ENCODE results near the gene MLPH.

DNA sequence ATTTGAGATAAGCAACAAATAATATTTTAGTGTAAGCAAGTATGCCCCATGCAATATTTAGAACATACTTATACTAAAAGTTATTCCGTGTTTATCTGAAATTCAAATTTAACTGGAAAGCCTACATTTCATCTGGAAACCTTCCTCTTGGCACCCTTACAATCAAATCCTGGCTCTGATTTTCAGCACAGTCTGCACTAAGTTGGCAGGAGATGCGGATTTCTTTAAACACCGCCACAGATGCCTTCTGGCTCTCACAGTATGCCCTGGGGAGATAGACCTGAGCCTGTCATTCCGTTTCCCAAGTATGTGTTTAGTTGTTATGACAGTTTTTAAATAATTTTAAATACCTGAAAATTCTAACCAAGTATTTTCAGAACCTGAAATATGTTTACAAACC lies 7.3 kb upstream of the MLPH start:
- TF ChIP-seq, protein P1, sequence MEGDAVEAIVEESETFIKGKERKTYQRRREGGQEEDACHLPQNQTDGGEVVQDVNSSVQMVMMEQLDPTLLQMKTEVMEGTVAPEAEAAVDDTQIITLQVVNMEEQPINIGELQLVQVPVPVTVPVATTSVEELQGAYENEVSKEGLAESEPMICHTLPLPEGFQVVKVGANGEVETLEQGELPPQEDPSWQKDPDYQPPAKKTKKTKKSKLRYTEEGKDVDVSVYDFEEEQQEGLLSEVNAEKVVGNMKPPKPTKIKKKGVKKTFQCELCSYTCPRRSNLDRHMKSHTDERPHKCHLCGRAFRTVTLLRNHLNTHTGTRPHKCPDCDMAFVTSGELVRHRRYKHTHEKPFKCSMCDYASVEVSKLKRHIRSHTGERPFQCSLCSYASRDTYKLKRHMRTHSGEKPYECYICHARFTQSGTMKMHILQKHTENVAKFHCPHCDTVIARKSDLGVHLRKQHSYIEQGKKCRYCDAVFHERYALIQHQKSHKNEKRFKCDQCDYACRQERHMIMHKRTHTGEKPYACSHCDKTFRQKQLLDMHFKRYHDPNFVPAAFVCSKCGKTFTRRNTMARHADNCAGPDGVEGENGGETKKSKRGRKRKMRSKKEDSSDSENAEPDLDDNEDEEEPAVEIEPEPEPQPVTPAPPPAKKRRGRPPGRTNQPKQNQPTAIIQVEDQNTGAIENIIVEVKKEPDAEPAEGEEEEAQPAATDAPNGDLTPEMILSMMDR (IDR thresholded peaks at IDR 0.05): no peak
- no peak for TF ChIP-seq RAD21 (IDR thresholded peaks at IDR 0.05; ENCODE audit: low read length)
- TF ChIP-seq, protein P2, sequence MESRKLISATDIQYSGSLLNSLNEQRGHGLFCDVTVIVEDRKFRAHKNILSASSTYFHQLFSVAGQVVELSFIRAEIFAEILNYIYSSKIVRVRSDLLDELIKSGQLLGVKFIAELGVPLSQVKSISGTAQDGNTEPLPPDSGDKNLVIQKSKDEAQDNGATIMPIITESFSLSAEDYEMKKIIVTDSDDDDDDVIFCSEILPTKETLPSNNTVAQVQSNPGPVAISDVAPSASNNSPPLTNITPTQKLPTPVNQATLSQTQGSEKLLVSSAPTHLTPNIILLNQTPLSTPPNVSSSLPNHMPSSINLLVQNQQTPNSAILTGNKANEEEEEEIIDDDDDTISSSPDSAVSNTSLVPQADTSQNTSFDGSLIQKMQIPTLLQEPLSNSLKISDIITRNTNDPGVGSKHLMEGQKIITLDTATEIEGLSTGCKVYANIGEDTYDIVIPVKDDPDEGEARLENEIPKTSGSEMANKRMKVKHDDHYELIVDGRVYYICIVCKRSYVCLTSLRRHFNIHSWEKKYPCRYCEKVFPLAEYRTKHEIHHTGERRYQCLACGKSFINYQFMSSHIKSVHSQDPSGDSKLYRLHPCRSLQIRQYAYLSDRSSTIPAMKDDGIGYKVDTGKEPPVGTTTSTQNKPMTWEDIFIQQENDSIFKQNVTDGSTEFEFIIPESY (IDR thresholded peaks at IDR 0.05; ENCODE audit: borderline replicate concordance, low read depth): no peak
- TF ChIP-seq GABPA (IDR thresholded peaks at IDR 0.05; ENCODE audit: low read depth): no peak
- no peak for TF ChIP-seq POLR2AphosphoS5 (IDR thresholded peaks at IDR 0.05; ENCODE audit: low read depth, low read length)
- TF ChIP-seq TEAD4 (IDR thresholded peaks at IDR 0.05; ENCODE audit: borderline replicate concordance, insufficient read depth): no peak
- no peak for TF ChIP-seq RCOR1 (IDR thresholded peaks at IDR 0.05; ENCODE audit: low read length)
- no peak for TF ChIP-seq FOSL2 (IDR thresholded peaks at IDR 0.05; ENCODE audit: borderline replicate concordance, low read depth)
- TF ChIP-seq RFX5 (IDR thresholded peaks at IDR 0.05; ENCODE audit: low read length): no peak
- TF ChIP-seq FOXM1 (IDR thresholded peaks at IDR 0.05; ENCODE audit: low read depth): no peak
- TF ChIP-seq, protein P3, sequence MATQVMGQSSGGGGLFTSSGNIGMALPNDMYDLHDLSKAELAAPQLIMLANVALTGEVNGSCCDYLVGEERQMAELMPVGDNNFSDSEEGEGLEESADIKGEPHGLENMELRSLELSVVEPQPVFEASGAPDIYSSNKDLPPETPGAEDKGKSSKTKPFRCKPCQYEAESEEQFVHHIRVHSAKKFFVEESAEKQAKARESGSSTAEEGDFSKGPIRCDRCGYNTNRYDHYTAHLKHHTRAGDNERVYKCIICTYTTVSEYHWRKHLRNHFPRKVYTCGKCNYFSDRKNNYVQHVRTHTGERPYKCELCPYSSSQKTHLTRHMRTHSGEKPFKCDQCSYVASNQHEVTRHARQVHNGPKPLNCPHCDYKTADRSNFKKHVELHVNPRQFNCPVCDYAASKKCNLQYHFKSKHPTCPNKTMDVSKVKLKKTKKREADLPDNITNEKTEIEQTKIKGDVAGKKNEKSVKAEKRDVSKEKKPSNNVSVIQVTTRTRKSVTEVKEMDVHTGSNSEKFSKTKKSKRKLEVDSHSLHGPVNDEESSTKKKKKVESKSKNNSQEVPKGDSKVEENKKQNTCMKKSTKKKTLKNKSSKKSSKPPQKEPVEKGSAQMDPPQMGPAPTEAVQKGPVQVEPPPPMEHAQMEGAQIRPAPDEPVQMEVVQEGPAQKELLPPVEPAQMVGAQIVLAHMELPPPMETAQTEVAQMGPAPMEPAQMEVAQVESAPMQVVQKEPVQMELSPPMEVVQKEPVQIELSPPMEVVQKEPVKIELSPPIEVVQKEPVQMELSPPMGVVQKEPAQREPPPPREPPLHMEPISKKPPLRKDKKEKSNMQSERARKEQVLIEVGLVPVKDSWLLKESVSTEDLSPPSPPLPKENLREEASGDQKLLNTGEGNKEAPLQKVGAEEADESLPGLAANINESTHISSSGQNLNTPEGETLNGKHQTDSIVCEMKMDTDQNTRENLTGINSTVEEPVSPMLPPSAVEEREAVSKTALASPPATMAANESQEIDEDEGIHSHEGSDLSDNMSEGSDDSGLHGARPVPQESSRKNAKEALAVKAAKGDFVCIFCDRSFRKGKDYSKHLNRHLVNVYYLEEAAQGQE (IDR thresholded peaks at IDR 0.05; ENCODE audit: low read depth, low read length): no peak
- TF ChIP-seq EP300 (IDR thresholded peaks at IDR 0.05; ENCODE audit: borderline replicate concordance in 1 of 2, low read depth in 1 of 2, low read length in 1 of 2): no peak
- TF ChIP-seq, protein P4, sequence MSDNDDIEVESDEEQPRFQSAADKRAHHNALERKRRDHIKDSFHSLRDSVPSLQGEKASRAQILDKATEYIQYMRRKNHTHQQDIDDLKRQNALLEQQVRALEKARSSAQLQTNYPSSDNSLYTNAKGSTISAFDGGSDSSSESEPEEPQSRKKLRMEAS (IDR thresholded peaks at IDR 0.05; ENCODE audit: low read depth): no peak
